Calu3 (cell line): ENCODE results near the gene OR5L1. TPM values are rescaled to one million over a fixed set of nuclear protein-coding genes. Genes with fewer than 3 reads are reported as not detected.

Experiments used
- BruUV-seq: library from RNA; stranded (reverse); fragments of 400-500 nt; replicated peaks from 2 replicates; lab custom pipeline; 2021; lab: Mats Ljungman, UMichigan
- CTCF ChIA-PET: fragments of 300-600 bp; sonication (Branson Sonifier 250); formaldehyde crosslinking; loops from one replicate; lab custom pipeline; 2022; ENCODE audit warnings: antibody characterized with exemption; lab: Charles Lee
- DNase-seq: peaks from one replicate; pipeline ENCODE4 v3.0.0; 2022
- H3K27ac Mint-ChIP-seq: one replicate; pipeline ENCODE4 v1.8.0; 2022; ENCODE audit warnings: mixed read lengths; ENCODE audit not compliant: unreplicated experiment
- H3K27me3 Mint-ChIP-seq: one replicate; pipeline ENCODE4 v1.8.0; 2022; ENCODE audit warnings: mixed read lengths; ENCODE audit not compliant: unreplicated experiment
- H3K36me3 Mint-ChIP-seq: one replicate; pipeline ENCODE4 v1.8.0; 2022; ENCODE audit warnings: mild to moderate bottlenecking, moderate library complexity, mixed read lengths; ENCODE audit not compliant: insufficient read depth, unreplicated experiment
- H3K4me1 Mint-ChIP-seq: one replicate; pipeline ENCODE4 v1.8.0; 2022; ENCODE audit warnings: mild to moderate bottlenecking, low read depth, mixed read lengths; ENCODE audit not compliant: unreplicated experiment
- H3K4me3 Mint-ChIP-seq: one replicate; pipeline ENCODE4 v1.8.0; 2022; ENCODE audit warnings: mild to moderate bottlenecking, low read depth, moderate library complexity, mixed read lengths; ENCODE audit not compliant: unreplicated experiment
- H3K9me3 Mint-ChIP-seq: one replicate; pipeline ENCODE4 v1.8.0; 2022; ENCODE audit warnings: low read depth, mixed read lengths; ENCODE audit not compliant: unreplicated experiment
- CTCF ChIP-seq: fragments of 200-600 bp; IDR thresholded peaks from one replicate; pipeline ENCODE4 v1.8.0; 2022; ENCODE audit warnings: antibody characterized with exemption; ENCODE audit not compliant: unreplicated experiment
- intact Hi-C: fragments of 100-400 bp; cut with micrococcal nuclease; formaldehyde crosslinking; loops from one replicate; pipeline ENCODE4 v1.10.0; 2022; ENCODE audit not compliant: unreplicated experiment
- total RNA-seq: library from RNA; stranded (reverse); gene quantifications from 2 replicates; pipeline ENCODE4 v1.2.3, GENCODE V29; 2022

The OR5L1 gene
- total RNA-seq, 1 experiment from 2014 or later, result not detected

- H3K27me3 Mint-ChIP-seq, result no peaks in the 10 kb centered on the region
- CTCF ChIA-PET, result no interaction called here
- H3K27ac Mint-ChIP-seq, result no peak within 1 kb of the TSS
- DNase-seq, result no peak
- H3K9me3 Mint-ChIP-seq, result peaks cover 18% of the 10 kb centered on the region
- no TSS peak for BruUV-seq
- no peaks in the 10 kb centered on the region for H3K36me3 Mint-ChIP-seq
- H3K4me3 Mint-ChIP-seq, result no peak within 1 kb of the TSS
- intact Hi-C loops, result no loop called here
- H3K4me1 Mint-ChIP-seq, result no peaks in the 10 kb centered on the region
- TF ChIP-seq CTCF, result no peak
Observed at GRCh38 chr11:55795256-55795655, 15.9 kb upstream of the OR5L1 start, which contains the start of gene OR5D14. TSS of gene OR5D14 (plus strand) at chr11:55795556. CDS start at chr11:55795556, 0 bp downstream.

DNA sequence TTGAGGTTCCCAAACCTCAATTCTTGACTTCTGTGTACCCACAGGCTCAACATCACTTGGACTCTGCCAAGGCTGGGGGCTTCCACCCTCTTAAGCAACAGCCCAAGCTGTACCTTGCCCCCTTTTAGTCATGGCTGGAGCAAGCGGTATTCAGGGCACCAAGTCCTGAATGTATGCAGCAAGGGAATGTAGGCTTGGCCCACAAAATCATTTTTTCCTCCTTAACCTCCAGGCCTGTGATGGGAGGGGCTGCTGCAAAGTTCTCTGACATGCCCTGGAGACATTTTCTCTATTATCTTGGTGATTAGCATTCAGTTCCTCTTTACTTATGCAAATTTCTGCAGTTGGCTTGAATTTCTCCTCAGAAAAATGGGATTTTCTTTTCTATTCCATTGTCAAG is 4.9 kb upstream of the OR5L1 start:
- Mint-ChIP-seq H3K27ac (no peak overlapping the region), H3K27me3 (no peaks in the 10 kb centered on the region), H3K9me3 (peaks cover 9% of the 10 kb centered on the region), H3K36me3 (no peaks in the 10 kb centered on the region), H3K4me1 (no peaks in the 10 kb centered on the region), H3K4me3 (no peak overlapping the region)
- no peak for TF ChIP-seq CTCF
- CTCF ChIA-PET, result no interaction called here
- BruUV-seq, result no TSS peak
- no peak for DNase-seq
- intact Hi-C loops, result no loop called here

DNA sequence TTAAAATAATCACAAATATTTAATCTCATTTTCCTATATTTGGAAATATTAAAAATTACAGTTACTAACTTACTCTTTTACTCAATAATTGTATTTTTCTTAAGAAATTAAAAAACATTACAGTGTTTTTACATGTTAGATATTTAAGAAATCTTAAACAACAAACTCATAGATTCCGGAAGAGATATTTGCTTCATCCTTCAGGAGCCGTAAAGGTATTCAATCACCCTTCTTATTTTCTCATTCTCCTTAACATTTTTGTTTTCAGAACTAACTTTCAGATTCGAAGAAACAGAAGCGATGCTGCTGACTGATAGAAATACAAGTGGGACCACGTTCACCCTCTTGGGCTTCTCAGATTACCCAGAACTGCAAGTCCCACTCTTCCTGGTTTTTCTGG is 8.2 kb downstream of the OR5L1 start, which contains the start of gene OR5D18:
OR5D18 (plus strand) TSS at position 301 of the 400 bp plus-strand sequence; CDS start at position 301, 0 bp downstream.
- Mint-ChIP-seq H3K4me1 (no peaks in the 10 kb centered on the region), H3K9me3 (peaks cover 22% of the 10 kb centered on the region), H3K27ac (no peak within 1 kb of the TSS), H3K4me3 (no peak within 1 kb of the TSS), H3K36me3 (no peaks in the 10 kb centered on the region), H3K27me3 (no peaks in the 10 kb centered on the region)
- no peak for DNase-seq
- intact Hi-C loops, result no loop called here
- TF ChIP-seq CTCF, result no peak
- CTCF ChIA-PET, result no interaction called here
- no TSS peak for BruUV-seq

DNA sequence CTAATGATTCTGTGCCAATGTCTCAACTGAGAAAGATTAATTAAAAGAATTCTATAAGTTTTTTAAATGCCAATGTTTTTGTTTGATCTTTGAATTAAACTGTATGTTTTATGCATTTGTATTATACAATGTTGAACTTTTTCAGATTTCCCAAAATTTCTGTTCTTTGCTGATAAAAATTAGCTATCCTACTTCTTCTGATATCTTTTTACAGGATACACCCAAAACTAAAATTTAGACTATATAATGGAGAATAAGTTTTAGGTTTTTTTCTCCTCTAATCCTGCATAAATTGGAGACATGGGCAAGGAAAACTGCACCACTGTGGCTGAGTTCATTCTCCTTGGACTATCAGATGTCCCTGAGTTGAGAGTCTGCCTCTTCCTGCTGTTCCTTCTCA is 15.8 kb downstream of the OR5L1 start, which contains the start of gene OR5L2:
OR5L2 (plus strand) TSS at position 301 of the 400 bp plus-strand sequence; CDS start at position 301, 0 bp downstream.
- intact Hi-C loops, result no loop called here
- CTCF ChIA-PET, result interaction anchor here (0.7 kb wide), 1 partner anchor 745 kb away, joined by 3 read pairs; no protein-coding TSS in a partner anchor
- Mint-ChIP-seq H3K9me3 (peaks cover 8% of the 10 kb centered on the region), H3K27ac (no peak within 1 kb of the TSS), H3K4me1 (no peaks in the 10 kb centered on the region), H3K36me3 (no peaks in the 10 kb centered on the region), H3K27me3 (no peaks in the 10 kb centered on the region), H3K4me3 (no peak within 1 kb of the TSS)
- no peak for TF ChIP-seq CTCF
- no peak for DNase-seq
- no TSS peak for BruUV-seq
